GM12873 (cell line): ENCODE results near the gene HTRA2.

Source experiments
- CTCF ChIP-seq: IDR thresholded peaks from 2 replicates; pipeline ENCODE4 v1.5.1; 2012; ENCODE audit warnings: low read depth, mild to moderate bottlenecking, moderate library complexity, low read length, control low read depth; ENCODE audit not compliant: insufficient read depth; ENCODE audit errors: missing control alignments

The HTRA2 gene

GRCh38 chr2:74502720-74503505 lies 26.8 kb upstream of the HTRA2 start:
- peak; percentile 54 for TF ChIP-seq CTCF

GRCh38 chr2:74503506-74504475 lies 25.9 kb upstream of the HTRA2 start:
- TF ChIP-seq CTCF, result no peak

- TF ChIP-seq CTCF, result no peak
Observed at GRCh38 chr2:74504591-74504990, 25.1 kb upstream of the HTRA2 start.

- TF ChIP-seq CTCF, result no peak
Observed at GRCh38 chr2:74505448-74506246, 24.1 kb upstream of the HTRA2 start.

- peak; percentile 66 for TF ChIP-seq CTCF
Observed at GRCh38 chr2:74507145-74507925, 22.4 kb upstream of the HTRA2 start, which contains the start of gene PCGF1. PCGF1 (minus strand) TSS chr2:74507695; CDS start chr2:74507668, 27 bp downstream.

GRCh38 chr2:74507926-74508520 lies 21.7 kb upstream of the HTRA2 start:
- no peak for TF ChIP-seq CTCF
